Measurements from ENCODE around the gene SLC6A16. TPM values are rescaled to one million over a fixed set of nuclear protein-coding genes. Genes with fewer than 3 reads are reported as not detected.

The SLC6A16 gene
- total RNA-seq, 1 donor from 2014 or later, result 0.92 TPM

DNA sequence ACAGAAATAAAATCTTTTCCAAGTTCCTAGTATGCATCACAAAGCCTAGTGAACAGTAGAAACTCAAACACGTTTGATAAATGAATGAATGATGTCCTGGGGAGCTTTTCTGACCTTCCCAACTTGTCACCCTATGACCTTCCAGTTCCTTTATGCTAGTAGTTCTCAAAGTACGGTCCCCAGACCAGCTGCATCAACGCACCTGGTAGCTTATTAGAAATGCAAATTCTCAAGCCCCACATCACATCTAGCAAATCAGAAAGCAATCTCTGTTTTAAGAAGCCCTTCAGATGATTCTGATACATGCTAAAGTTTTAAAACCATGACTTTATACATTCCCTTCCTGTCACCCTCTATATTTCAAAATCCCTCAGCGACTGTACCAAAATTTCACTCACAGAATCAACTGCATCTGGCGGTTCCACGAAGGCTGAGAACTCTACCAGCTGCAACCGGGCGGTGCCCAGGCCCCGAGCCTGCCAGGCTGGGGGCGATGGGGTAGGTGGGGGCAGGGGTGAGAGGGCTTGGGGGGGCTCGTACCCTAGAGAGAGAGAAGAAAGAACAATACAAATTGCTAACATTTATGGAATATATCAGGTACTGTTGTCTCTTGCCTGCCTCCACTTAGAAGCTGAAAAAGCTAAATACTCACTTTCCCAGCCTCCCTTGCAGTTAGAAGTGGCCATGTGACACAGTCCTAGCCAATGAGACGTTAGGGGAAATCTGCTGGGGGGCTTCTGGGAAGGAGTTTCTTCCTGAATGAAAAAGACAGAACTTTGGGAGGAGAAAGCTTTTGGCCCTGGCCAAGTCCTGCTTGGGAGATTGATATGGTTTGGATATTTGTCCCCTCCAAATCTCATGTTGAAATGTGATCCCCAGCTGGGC, 23.6 kb upstream of the SLC6A16 start:
- ATAC-seq (no peak), DNase-seq (ENCODE audit: missing footprints) (no peak)
- intact Hi-C loops (cut with DNase I), result no loop called here

DNA sequence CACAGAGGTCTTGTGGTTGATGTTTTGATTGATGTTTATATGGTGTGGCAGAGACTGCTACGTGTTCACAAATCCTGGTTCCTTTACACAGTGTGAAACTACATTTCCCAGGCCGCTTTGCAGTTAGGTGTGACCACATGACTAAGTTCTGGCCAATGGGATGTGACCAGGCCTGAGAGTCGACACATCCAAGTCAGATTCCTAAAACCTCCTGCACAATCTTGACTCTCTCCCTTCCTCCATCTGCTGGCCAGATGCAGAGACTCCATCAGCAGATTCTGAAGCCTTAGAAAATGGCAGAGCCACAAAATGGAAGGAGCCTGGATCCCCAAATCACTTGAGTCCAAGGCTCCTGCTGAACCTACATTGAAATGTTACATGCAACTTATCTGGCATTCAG, 22.8 kb upstream of the SLC6A16 start:
- DNase-seq (ENCODE audit: missing footprints), result no peak
- peak; percentile 56 for ATAC-seq
- intact Hi-C loops (cut with DNase I), result no loop called here

DNA sequence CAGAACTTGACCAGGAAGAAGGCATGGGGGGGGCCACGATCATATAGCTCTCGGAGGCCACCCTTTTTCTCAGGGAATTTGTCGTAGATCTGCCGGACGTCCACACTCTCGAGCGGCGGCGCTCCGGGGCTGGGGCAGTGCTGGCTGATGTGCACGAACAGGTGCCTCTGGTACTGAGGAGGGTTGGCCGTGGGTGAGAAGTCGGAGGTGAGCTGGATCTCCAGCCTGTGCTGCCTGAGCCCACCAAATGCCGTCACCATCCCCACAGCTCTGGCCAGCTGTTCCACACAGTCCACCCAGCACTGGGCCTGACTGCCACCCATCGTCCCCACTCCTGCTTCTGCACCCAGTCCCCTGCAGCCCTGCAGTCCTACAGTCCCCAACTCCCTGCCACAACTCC, 22.2 kb upstream of the SLC6A16 start:
- ATAC-seq (no peak), DNase-seq (ENCODE audit: missing footprints) (no peak)
- intact Hi-C loops (cut with DNase I), result no loop called here

DNA sequence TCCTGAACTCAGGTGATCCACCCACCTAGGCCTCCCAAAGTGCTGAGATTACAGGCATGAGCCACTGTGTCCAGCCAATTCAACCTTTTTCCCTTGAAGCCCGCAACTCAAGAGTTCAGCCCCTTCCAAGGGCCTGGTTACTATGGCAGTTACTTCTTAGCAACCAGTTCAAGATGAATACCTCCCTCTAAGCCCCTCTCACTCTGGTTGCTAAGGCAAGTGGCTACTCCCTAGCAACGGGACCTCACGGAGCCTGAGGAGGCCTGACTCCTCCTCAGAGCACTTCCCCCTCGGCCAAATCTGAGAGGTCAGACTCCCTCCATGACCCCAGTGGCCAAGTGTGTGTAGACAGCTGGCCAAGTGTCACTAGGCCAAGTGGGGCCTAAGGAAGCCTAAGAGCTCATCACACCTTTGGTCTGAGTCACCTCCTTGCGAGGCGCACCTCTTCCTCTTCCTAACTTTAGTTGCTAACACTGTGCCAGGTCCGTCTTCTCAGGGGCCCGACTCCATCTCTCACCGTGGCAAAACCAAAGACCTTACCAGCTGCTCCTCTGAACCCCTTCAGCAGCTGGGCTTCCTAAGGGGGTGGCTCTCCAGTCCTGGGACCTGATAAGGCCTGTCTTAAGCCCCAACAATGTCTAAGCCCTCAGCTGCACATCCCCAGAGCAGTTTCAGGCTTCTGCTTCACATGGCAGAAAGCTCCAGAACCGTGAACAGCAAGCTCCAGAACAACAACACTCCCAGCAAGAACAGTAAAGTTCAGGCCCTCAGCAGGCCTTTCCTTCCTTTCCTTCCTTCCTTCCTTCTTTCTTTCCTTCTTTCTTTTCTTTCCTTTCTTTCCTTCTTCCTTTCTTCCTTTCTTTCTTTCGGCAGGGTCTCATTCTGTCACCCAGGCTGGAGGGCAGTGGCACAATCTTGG, 19.8 kb upstream of the SLC6A16 start:
- DNase-seq (ENCODE audit: missing footprints), result no peak
- no peak for ATAC-seq
- intact Hi-C loops (cut with DNase I), result no loop called here

DNA sequence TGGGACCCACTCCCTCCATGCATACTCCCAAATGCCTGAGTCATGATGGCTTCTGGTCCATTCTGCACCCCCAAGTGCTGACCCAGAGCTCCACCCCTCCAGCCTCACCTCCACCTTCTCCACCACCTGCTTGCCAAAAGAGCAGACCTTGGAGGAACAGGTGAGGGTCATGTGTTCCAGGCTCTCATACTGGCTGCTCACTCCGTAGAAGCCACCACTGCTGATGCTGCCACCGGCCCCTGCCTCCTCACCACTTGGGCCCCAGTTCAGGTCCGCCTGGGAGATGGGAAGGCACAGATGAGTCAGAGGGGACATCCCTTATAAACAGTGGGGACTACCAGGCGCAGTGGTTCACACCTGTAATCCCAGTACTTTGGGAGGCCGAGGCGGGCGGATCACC, 18.1 kb upstream of the SLC6A16 start:
- no peak for ATAC-seq

DNA sequence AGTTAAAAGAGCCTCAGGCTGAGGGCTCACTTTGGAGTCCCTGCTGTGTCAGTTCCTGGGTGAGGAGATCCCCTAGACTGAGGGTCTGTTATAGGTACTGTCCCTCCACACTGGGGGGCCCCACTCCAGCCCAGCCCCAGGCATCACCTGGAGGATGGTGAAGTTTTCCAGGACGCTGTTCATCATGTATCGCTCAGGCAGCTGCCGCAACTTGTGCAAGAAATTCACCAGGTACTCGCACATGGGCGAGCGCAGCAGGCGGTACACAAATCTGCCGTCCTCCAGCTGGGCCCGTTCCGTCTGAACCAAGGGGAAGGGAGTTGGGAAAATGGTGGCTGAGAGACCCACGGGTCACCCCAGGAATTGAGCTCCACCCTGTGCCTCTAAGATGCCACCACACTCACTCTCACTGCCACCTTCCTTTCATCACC, 17.3 kb upstream of the SLC6A16 start:
- intact Hi-C loops (cut with DNase I), result no loop called here

More for the DNA sequence above, 18.1 kb upstream of the SLC6A16 start:
- intact Hi-C loops (cut with DNase I), result no loop called here
- DNase-seq (ENCODE audit: missing footprints), result no peak

DNA sequence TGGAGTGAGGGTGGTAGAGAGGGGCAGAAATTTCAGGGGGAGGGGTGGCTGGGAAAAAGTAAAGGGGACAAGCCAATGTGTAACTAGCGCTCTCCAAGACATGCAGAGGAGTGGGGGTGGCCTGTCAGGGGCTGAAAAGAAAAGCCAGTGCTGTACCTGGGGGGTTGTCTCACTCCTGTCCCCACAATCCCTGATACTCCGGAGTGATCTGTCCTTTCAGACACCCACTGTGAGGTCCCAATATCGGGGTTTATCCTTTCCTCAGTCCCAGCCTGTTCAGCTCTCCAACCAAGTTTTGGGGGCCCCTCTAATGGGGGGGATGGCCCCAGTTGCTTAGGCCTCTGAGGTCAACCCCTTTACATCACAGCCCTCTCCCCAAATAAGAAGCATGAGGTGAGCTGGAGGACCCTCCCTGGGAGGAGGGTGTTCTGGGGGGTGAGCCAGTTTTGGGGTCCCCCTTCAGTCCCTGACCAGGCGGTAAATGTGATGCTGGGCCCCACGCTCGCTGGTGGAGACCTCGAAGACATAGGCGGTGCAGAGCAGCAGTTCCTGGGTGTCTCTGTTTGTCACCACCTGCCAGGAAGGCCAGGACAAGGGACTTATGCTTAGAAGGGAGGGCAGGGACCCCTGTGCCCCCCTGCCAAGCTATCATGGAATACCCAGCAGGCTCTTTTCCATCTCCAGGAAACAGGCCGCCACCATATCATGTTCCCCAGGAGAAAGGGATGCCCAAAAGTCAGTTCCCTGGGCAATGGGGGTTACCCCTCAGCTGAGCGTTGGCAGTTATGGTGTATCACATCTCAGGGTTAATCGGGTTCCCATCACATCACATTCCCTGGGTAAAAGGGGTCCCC, 16.1 kb upstream of the SLC6A16 start:
- DNase-seq (ENCODE audit: missing footprints), result no peak
- ATAC-seq, result no peak
- intact Hi-C loops (cut with DNase I), result no loop called here

More for the DNA sequence above, 17.3 kb upstream of the SLC6A16 start:
- no peak for DNase-seq (ENCODE audit: missing footprints)
- no peak for ATAC-seq

DNA sequence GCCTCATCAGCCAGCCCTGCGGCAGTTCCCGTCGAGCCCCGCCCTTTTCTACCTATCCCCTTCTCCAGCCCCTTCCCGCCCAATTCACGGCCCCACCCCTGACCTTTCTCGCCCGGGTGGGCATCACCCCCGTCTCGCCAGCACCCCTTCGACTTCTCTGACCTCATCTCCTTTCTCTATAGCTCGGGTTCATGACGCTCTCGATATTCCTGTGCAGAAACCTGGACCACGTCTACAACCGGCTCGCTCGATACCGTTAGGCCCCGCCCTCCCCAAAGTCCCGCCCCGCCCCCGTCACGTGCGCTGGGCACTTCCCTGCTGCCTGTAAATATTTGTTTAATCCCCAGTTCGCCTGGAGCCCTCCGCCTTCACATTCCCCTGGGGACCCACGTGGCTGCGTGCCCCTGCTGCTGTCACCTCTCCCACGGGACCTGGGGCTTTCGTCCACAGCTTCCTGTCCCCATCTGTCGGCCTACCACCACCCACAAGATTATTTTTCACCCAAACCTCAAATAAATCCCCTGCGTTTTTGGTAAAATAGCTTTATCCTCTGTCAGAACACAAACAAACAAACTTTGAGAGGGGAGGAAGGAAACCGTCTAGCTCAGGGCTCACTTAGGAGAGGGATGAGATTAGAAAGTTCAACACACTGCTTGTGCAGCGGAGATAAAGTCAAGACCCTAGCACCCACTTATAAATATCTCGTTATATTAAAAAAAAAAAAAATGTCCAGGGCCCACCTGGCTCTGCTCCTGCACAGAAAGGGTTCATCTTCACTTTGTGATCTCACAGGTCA, 15.3 kb upstream of the SLC6A16 start:
- ATAC-seq (peak; percentile 40), DNase-seq (ENCODE audit: missing footprints) (peak; percentile 77)
- intact Hi-C loops (cut with DNase I), result no loop called here

DNA sequence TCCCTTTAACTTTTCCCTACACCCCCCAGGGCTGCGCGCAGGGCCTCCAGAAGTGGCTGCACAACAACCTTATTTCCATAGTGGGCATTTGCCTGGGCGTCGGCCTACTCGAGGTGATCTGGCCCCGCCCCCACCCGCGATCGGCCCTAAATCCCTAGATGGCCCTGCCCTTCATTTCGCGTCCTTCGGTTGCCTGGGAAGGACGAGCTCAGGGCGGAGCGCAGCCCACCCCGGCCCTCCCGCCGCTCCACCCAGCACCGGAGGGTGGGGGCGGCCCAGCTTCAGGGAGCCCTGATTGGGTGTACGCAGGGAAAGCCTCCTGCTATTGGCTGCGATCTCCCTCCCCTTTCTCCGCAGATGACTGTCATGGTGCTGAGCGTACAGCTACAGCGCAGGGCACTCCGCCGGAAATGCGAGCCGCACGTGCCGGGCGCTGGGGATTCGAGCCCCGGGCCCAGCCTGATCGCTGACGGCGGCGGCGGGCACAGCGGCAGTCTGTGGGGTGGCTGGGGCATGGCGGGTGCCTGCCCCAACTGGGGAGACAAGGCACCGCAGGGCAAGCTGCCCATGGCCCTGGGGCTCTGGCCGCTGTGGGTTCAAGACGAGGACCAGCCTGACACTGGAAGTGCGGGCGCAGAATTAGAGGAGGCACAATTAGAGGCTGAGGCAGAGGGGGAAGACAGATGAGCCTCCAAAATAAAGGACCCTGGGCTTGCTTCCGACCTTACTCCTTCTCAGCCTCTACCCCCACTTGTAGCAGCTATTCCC, 14.5 kb upstream of the SLC6A16 start:
- ATAC-seq (peak; percentile 97), DNase-seq (ENCODE audit: missing footprints) (peak; percentile 89)
- intact Hi-C loops (cut with DNase I), result loop anchor here (10.0 kb wide), 1 partner anchor 115 kb away; no protein-coding TSS in a partner anchor

DNA sequence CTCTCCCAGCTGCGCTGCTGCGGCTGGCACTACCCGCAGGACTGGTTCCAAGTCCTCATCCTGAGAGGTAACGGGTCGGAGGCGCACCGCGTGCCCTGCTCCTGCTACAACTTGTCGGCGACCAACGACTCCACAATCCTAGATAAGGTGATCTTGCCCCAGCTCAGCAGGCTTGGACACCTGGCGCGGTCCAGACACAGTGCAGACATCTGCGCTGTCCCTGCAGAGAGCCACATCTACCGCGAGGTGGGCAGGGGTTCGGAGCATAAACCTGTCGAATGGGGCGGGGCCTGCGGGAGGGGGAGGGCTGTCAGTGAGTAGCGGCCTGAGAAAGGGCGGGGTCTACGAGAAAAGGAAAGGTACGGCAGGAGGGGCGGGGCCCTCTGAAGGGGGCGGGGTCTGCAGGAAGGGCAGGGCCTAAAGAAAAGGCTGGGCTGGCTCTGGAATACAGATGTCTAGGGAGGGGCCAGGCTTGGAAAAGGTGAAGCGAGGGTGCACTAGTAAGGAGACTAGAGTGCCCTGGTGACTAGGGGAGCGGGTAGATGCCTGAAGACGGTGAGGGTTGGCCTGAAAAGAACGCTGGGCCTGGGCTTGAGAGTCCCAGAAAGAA, 13.8 kb upstream of the SLC6A16 start:
- DNase-seq (ENCODE audit: missing footprints) (peak; percentile 84), ATAC-seq (peak; percentile 58)
- intact Hi-C loops (cut with DNase I), result loop anchor here (10.0 kb wide), 1 partner anchor 114 kb away; no protein-coding TSS in a partner anchor

DNA sequence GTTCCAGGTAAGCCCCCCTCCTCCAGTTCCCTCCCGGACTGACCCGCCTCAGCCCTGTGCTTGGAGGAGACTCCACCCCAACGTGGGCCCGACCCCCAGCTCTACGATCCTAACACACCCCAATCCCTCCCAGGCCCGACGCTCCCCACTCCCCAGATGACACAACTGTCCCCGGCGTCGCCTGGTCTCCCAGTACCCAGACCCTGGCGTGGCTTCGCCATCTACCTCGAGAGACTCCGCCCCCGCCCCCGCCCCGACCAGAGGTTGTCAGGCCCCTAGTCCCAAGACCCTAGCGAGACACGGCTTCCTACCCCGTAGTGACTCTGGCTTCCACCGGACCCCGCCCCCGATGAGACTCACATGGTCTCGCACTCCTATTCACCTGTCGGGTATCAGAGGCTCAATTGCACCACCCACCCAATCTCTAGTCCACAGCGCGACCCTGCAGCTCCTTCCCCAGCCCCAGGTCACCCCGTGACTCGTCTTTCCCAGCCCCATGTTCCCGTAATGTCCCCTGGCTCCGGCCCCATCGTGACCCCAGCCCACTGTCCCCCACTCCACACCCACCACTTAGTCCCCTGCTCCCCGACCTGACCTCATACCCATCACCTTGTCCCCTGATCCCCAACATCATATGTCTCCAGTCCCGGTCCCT, 13.2 kb upstream of the SLC6A16 start:
- no peak for ATAC-seq
- intact Hi-C loops (cut with DNase I), result loop anchor here (10.0 kb wide), 1 partner anchor 113 kb away; no protein-coding TSS in a partner anchor
- no peak for DNase-seq (ENCODE audit: missing footprints)

DNA sequence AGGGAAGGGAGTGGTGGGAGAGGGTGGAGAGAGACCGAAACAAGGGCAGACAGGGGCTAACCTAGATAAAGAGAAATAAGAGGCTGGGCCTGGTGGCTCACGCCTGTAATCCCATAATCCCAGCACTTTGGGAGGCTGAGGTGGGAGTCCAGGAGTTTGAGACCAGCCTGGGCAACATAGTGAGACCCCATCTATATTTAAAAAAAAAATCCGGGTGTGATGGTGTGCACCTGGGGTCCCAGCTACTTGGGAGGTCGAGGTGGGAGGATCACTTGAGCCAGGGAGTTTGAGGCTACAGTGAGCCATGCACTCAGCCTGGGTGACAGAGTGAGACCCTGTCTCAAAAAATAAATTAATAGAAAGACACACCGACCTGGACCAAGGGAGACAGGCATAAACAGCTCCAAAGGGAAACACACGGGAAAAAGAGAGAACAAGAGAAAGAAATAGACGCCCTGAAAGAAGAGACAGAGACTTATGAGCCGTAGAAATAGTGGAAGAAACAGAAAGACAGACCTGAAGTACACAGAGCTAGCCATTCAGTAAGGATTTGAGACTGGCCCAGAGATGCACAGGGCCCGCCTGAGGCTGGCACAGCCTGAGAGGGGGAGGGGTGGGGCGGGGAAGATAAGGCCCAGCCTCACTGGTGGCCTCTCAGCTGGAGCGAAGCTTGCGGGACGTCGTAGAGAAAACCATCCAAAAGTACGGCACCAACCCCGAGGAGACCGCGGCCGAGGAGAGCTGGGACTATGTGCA, 12.5 kb upstream of the SLC6A16 start:
- no peak for ATAC-seq
- intact Hi-C loops (cut with DNase I), result loop anchor here (10.0 kb wide), 1 partner anchor 113 kb away; no protein-coding TSS in a partner anchor
- DNase-seq (ENCODE audit: missing footprints), result no peak

DNA sequence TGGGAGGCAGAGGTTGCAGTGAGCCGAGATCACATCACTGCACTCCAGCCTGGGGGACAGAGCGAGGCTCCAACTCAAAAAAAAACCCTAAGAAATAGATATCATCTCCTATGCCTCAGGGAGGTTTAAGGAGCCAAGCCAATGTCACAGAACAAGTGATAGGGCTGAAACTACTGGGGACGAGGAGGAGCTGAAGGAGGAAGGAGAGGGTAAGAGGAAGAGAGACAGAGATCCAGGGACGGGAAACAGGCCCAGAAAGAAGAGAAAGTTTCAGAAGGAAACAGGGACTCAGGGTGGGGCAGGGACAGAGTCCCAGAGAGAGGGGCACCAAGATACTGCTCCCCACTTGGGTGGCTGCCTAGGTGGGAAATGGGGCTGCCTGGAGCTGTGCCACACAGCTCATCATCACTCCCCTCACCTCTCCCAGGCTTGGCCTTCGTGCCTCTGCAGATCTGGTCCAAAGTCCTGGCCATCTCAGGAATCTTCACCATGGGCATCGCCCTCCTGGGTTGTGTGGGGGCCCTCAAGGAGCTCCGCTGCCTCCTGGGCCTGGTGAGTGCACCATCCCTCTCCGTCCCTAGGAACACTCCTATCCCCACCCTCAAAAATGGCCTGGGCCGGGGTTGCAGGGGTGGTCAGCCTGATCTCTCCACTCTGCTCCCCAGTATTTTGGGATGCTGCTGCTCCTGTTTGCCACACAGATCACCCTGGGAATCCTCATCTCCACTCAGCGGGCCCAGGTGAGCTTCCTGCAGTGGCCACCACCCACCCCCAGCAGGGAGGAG, 11.7 kb upstream of the SLC6A16 start:
- intact Hi-C loops (cut with DNase I), result loop anchor here (10.0 kb wide), 1 partner anchor 112 kb away; no protein-coding TSS in a partner anchor
- ATAC-seq (no peak), DNase-seq (ENCODE audit: missing footprints) (no peak)

DNA sequence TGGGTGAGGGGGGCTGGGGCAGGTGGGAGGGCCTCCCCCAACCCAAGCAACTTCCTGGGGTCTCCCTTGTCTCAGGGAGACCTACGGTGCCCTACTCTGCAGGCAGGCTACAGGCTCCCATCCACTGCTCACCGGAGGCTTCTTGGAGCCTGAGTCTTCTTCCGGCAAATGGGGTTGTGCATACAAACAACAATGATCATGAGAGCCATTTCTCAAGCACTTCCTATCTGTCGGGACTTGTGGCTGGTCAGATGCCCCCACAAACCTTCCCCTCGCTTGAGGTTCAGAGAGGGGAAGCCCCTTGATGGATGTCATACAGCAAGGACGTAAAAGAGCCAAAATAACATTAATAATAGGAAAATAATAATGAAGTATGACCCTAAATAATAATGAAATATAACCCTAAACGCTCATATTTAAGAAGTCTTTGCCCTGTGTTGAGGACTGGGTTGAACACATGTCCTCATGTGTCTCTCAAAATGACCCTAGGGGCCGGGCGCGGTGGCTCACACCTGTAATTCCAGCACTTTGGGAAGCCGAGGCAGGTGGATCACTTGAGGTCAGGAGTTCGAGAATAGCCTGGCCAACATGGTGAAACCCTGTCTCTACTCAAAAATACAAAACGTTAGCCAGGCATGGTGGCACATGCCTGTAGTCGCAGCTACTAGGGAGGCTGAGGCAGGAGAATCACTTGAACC, 10.9 kb upstream of the SLC6A16 start:
- no peak for ATAC-seq
- no peak for DNase-seq (ENCODE audit: missing footprints)
- intact Hi-C loops (cut with DNase I), result loop anchor here (10.0 kb wide), 1 partner anchor 111 kb away; no protein-coding TSS in a partner anchor
